Osteoblast (primary cell): ENCODE measurements around the gene SLC2A5. TPM values are rescaled to one million over a fixed set of nuclear protein-coding genes. Genes with fewer than 3 reads are reported as not detected.
A peak's percentile ranks its signal among the peaks of the same experiment; 100 is the strongest.

Experiments used
- DNase-seq: peaks from one replicate; pipeline ENCODE4 v3.0.0; 2011; ENCODE audit warnings: low spot score, mixed read lengths; ENCODE audit not compliant: insufficient read length; ENCODE audit errors: missing footprints
- H2AFZ ChIP-seq: 2 replicates; pipeline ENCODE4 v1.6.0; 2011; ENCODE audit warnings: mild to moderate bottlenecking, low read length
- H3K27ac ChIP-seq: 2 replicates; pipeline ENCODE4 v1.5.1; 2011; ENCODE audit warnings: mild to moderate bottlenecking, low read depth, low read length, moderate library complexity
- H3K27me3 ChIP-seq: 2 replicates; pipeline ENCODE4 v1.6.0; 2012; ENCODE audit warnings: mild to moderate bottlenecking, control low read depth, inconsistent platforms, low read length, moderate library complexity; ENCODE audit not compliant: insufficient read depth
- H3K36me3 ChIP-seq: 2 replicates; pipeline ENCODE4 v1.5.1; 2011; ENCODE audit warnings: mild to moderate bottlenecking, low read length, control low read depth, moderate library complexity; ENCODE audit not compliant: insufficient read depth
- H3K4me1 ChIP-seq: 2 replicates; pipeline ENCODE4 v1.5.1; 2011; ENCODE audit warnings: mild to moderate bottlenecking, low read length, control low read depth, moderate library complexity; ENCODE audit not compliant: insufficient read depth
- H3K4me2 ChIP-seq: 2 replicates; pipeline ENCODE4 v1.6.0; 2011; ENCODE audit warnings: mild to moderate bottlenecking, low read length; ENCODE audit not compliant: insufficient read depth
- H3K4me3 ChIP-seq: fragments of 200-600 bp; sonication (generic); 3 replicates; pipeline ENCODE4 v1.5.1; 2012; ENCODE audit warnings: mild to moderate bottlenecking, low read length, inconsistent platforms; ENCODE audit not compliant: insufficient read depth
- H3K79me2 ChIP-seq: 2 replicates; pipeline ENCODE4 v1.6.0; 2012; ENCODE audit warnings: mild to moderate bottlenecking, low read length, control low read depth, inconsistent platforms; ENCODE audit not compliant: insufficient read depth
- H3K9me3 ChIP-seq: 2 replicates; pipeline ENCODE4 v1.5.1; 2011; ENCODE audit warnings: low read depth, low read length, control low read depth
- H4K20me1 ChIP-seq: 2 replicates; pipeline ENCODE4 v1.6.0; 2012; ENCODE audit warnings: mild to moderate bottlenecking, low read length, control low read depth; ENCODE audit not compliant: insufficient read depth
- CTCF ChIP-seq: IDR thresholded peaks from 2 replicates; pipeline ENCODE4 v1.5.1; 2011; ENCODE audit warnings: mild to moderate bottlenecking, low read depth, low read length, moderate library complexity; ENCODE audit errors: extremely low read depth
- total RNA-seq: library from RNA; depleted of rRNA; stranded (reverse); fragments of >200 nt; gene quantifications from 2 replicates; pipeline ENCODE4 v1.2.3, GENCODE V29; 2012

Gene SLC2A5
- total RNA-seq = 11.2 and 22.4 TPM in 2 replicates

GRCh38 chr1:9069326-9070100, at the start of gene SLC2A5:
Gene SLC2A5, minus strand, starts transcription at chr1:9069635. Its CDS starts 99 bp downstream, at chr1:9069536.
- H3K79me2 ChIP-seq = no peaks in the 10 kb centered on the region
- H3K27me3 ChIP-seq = no peaks in the 10 kb centered on the region
- H3K27ac ChIP-seq = peak within 1 kb of the TSS; percentile 2
- H3K4me2 ChIP-seq = peak within 1 kb of the TSS; percentile 12
- peak within 1 kb of the TSS; percentile 30 for H2AFZ ChIP-seq
- H4K20me1 ChIP-seq = no peaks in the 10 kb centered on the region
- no peaks in the 10 kb centered on the region for H3K9me3 ChIP-seq
- DNase-seq = peak; percentile 93
- TF ChIP-seq CTCF = no peak
- H3K4me3 ChIP-seq = no peak within 1 kb of the TSS
- no peaks in the 10 kb centered on the region for H3K36me3 ChIP-seq
- peaks cover 35% of the 10 kb centered on the region for H3K4me1 ChIP-seq

DNA sequence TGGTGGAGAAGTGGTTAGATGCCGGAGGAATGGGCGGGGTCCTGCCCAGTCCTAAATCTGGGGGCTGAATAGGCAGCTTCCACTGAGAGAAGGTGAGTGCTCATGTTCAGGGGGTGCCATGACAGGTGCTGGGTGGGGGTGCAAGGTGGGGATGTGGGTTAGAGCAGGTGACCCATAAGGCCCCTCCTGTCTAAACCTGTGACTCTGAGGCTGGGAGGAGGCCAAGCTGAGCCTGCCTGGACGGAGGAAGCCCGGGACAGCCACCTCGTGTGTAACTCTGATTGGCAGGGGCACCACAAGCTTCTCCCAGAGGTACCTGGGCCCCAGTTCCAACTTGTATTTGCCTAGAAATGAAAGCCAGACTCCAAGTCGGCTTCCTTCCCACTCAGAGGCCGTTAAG, 48.8 kb upstream of the SLC2A5 start:
- H2AFZ ChIP-seq = no peak overlapping the region
- no peaks in the 10 kb centered on the region for H3K4me1 ChIP-seq
- no peak for TF ChIP-seq CTCF
- H4K20me1 ChIP-seq = peaks cover 4% of the 10 kb centered on the region
- no peaks in the 10 kb centered on the region for H3K36me3 ChIP-seq
- H3K9me3 ChIP-seq = no peaks in the 10 kb centered on the region
- H3K27me3 ChIP-seq = no peaks in the 10 kb centered on the region
- H3K4me2 ChIP-seq = no peak overlapping the region
- no peak for DNase-seq
- H3K4me3 ChIP-seq = no peak overlapping the region
- no peaks in the 10 kb centered on the region for H3K79me2 ChIP-seq
- no peak overlapping the region for H3K27ac ChIP-seq

DNA sequence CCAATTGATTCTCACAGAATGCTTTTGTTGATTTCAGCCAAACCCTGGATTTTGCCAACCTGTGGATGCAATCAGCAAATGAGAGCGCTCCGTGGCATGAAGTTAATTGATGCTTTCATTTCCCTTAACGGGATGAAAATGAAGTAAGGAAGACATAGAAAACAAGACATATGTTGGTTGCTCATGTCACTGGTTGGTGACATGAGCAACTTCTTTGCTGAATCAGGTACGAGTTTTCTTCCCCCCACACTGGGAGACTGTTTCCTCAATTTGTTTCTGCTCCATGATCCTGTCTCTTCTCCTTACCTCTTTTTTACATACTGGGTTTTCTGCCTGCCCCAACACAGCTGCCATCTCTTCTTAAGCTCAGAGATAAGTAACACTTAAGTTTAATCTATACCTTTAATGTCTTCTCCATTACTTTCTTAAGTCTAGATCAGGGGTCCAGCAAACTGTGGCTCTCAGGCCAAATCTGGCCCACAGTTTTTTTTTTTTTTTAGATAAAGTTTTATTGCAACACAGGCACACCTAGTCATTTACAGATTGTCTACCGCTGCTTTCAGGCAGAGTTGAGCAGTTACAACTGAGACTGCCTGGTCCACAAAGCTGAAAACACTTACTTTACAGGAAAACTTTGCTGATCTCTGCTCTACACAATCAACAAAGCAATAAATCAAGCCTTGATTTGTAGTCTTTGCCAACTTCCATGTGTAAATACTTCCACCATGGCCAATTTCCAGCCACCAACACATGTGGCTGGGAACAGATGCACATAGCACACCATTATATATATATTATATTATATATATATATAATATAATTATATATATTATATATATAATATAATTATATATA, 46.1 kb upstream of the SLC2A5 start:
- H3K4me1 ChIP-seq = no peaks in the 10 kb centered on the region
- no peak for DNase-seq
- H3K4me3 ChIP-seq = no peak overlapping the region
- H3K79me2 ChIP-seq = no peaks in the 10 kb centered on the region
- H3K4me2 ChIP-seq = no peak overlapping the region
- no peaks in the 10 kb centered on the region for H4K20me1 ChIP-seq
- H3K27me3 ChIP-seq = no peaks in the 10 kb centered on the region
- no peak overlapping the region for H3K27ac ChIP-seq
- H2AFZ ChIP-seq = no peak overlapping the region
- H3K9me3 ChIP-seq = no peaks in the 10 kb centered on the region
- no peaks in the 10 kb centered on the region for H3K36me3 ChIP-seq
- no peak for TF ChIP-seq CTCF
